NCI-H2196 treated with DMSO at 0.1 percent for 48 hours (cell line): ENCODE data around the gene PRSS33.

Experiments used
- DNase-seq: peaks from one replicate; lab custom pipeline; 2025; ENCODE audit not compliant: unreplicated experiment; lab: John Stamatoyannopoulos, UW

Gene PRSS33

GRCh38 chr16:2744711-2745110 lies 42.6 kb downstream of the PRSS33 start:
- DNase-seq, result no peak

GRCh38 chr16:2743007-2743810 lies 44.2 kb downstream of the PRSS33 start:
- DNase-seq, result no peak

GRCh38 chr16:2742323-2743006 lies 44.9 kb downstream of the PRSS33 start:
- DNase-seq, result no peak

- no peak for DNase-seq
These were observed 46.2 kb downstream of the PRSS33 start for GRCh38 chr16:2741168-2741567.

DNA sequence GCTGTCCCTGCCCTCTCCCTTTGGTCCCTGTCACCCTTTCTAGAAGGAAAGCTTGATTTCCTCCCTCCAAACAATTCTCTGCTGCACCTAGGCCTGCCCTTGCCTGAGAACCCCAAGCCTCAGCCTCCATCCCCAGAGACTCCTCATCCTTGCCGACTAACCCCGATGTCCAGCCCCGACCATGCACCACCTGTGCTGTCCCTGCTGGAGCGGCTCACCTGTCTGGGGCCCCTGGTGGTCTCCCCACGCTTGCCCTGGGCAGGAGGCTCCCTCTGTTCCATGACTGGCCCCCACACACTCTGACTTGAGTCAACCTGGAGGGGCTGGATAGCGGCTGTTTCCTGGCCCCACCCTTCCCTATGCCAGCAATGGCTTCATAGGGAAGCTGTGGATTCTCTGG lies 46.9 kb downstream of the PRSS33 start:
- no peak for DNase-seq

DNA sequence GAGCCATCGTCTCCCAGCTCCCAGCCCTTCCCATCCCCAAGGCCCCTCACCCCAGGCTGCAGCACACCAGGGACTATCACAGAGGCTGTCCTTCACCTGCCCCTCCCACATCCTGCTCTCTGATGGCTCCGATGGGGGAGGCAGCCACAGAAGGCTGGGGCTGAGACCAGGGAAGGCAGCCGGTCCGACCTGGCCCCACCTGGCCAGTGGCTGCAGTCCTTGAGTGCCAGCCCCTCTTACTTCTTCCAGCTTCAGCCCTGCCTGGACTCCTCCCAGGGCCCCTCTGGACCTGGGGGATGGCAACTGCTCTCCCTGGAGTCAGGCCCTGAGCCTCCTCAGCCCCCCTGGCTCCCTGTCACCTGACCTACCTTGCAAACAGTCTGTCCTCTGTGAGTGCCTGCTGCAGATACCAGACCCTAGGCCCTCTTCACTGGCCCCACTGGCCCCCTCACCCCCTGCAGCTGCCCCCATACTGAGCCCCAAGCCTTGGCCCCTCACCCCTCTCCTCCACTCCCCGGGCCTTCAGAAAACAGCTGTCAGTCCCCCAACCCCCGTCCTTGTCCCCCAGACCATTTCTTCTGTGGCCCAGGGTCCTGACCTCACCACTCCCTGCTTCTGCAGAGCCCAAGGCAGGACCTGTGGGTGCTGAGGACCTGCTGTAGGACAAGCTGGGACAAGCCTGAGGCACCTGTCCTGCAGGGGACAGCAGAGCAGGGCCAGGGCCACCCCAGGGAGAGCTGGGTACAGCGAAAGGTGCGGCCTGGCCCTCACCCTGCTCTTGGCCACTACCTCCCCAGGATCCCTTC lies 47.5 kb downstream of the PRSS33 start:
- DNase-seq, result no peak

GRCh38 chr16:2738615-2739014 lies 48.7 kb downstream of the PRSS33 start:
- no peak for DNase-seq

- no peak for DNase-seq
These were observed 49.4 kb downstream of the PRSS33 start for GRCh38 chr16:2737895-2738418.

GRCh38 chr16:2737238-2737605 lies 50.1 kb downstream of the PRSS33 start:
- no peak for DNase-seq

GRCh38 chr16:2736476-2737237 lies 50.7 kb downstream of the PRSS33 start:
- no peak for DNase-seq

DNA sequence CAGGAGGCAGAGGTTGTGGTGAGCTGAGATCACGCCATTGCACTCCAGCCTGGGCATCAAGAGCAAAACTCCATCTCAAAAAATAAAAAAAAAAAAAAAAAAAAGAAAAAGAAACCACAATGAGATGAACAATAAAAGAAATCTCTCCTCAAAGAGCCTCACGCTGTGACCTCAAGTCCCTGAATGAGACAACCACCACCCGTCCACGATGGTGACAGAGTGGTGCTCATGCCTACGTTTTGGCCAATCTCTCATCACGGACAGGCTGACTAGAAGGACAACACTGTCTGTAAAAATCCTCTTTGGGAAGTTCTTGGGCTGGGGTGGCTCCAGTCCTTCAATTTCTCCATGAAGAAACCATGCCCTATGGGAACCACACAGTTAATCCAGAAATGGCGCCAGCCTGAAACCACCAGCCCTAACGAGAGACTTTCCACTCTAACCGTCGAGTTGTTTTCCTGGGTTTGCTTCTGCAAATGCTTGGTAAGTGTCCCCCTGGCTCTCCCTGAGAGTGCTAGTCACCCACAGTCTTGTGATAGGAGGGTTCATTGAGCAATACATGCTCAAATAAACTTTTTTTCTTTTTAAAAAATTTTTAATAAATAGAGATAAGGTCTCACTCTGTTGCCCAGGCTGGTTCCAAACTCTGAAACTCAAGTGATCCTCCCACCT lies 52.4 kb downstream of the PRSS33 start:
- no peak for DNase-seq
